ENCODE measurements around the gene ASAP2. TPM values are rescaled to one million over a fixed set of nuclear protein-coding genes. Genes with fewer than 3 reads are reported as not detected.

Gene ASAP2
- total RNA-seq, 1 donor from 2014 or later = 10.0 TPM

DNA sequence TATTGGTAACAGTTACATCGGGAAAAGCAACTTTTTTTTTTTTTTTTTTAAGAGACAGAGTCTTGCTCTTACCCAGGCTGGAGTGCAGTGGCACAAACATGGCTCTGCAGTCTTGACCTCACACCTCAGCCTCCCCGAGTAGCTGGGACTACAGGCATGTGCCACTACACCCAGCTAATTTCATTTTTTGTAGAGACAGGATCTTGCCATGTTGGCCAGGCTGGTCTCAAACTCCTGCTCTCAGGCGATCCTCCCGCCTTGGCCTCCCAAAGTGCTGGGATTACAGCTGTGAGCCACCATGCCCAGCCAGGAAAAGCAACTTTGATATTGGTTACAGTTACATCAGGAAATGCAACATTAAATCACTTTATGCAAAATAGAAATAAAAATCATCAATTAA is 212.1 kb downstream of the ASAP2 start:
- Histone ChIP-seq H3K36me3 (peaks cover 27% of the 10 kb centered on the region), H3K4me1 (peaks cover 48% of the 10 kb centered on the region), H3K27me3 (ENCODE audit: low read depth) (no peaks in the 10 kb centered on the region), H3K27ac (replicated peaks) (no peak overlapping the region), H3K4me3 (no peak overlapping the region), H3K9me3 (replicated peaks) (no peaks in the 10 kb centered on the region)
- intact Hi-C loops (cut with micrococcal nuclease) = no loop called here
- TF ChIP-seq, protein P1, sequence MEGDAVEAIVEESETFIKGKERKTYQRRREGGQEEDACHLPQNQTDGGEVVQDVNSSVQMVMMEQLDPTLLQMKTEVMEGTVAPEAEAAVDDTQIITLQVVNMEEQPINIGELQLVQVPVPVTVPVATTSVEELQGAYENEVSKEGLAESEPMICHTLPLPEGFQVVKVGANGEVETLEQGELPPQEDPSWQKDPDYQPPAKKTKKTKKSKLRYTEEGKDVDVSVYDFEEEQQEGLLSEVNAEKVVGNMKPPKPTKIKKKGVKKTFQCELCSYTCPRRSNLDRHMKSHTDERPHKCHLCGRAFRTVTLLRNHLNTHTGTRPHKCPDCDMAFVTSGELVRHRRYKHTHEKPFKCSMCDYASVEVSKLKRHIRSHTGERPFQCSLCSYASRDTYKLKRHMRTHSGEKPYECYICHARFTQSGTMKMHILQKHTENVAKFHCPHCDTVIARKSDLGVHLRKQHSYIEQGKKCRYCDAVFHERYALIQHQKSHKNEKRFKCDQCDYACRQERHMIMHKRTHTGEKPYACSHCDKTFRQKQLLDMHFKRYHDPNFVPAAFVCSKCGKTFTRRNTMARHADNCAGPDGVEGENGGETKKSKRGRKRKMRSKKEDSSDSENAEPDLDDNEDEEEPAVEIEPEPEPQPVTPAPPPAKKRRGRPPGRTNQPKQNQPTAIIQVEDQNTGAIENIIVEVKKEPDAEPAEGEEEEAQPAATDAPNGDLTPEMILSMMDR (IDR thresholded peaks at IDR 0.05; ENCODE audit: borderline replicate concordance) = no peak
- no peak for DNase-seq

DNA sequence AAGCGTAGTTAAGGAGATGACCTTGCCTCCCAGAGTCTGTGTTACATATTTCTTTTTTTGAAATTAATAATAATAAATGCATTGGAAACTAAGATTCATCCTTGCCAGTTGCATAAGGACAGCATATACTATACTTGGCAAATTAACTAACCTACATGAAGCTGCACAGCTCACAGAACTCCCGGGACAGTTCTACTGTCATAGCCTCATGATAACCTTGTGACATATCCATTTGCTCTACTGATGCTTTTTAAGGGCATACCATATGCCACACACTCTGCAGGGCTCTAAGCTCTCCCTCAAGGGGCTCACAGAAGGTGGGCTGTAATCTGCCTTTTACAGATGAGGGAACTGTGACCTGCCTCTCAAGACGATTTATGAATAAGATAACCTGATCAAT is 212.9 kb downstream of the ASAP2 start:
- intact Hi-C loops (cut with micrococcal nuclease) = no loop called here
- Histone ChIP-seq H3K27me3 (ENCODE audit: low read depth) (no peaks in the 10 kb centered on the region), H3K9me3 (replicated peaks) (no peaks in the 10 kb centered on the region), H3K4me1 (peaks cover 56% of the 10 kb centered on the region), H3K36me3 (peaks cover 24% of the 10 kb centered on the region), H3K4me3 (no peak overlapping the region), H3K27ac (replicated peaks) (no peak overlapping the region)
- DNase-seq = no peak
- TF ChIP-seq, protein P1 (IDR thresholded peaks at IDR 0.05; ENCODE audit: borderline replicate concordance) = no peak

DNA sequence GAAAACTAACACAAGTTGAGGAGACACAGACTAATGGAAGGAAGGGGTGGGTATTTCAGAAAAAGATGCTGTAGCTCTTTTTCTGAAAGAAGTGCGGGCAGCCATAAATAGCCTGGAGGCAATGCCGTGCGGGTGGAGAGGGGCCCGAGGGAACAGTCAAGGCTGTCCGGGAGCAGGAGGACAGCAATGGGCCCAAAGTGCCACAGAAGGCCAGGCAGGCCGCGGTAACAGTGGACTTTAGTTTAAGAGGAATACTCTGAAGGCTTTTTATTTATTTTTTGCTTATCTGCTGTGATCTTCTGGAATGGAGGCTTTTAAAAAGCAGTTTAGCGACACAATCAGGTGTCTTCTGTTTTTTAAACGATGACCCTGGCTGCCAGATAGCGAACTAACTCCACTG is 213.9 kb downstream of the ASAP2 start:
- Histone ChIP-seq H3K4me3 (peak overlapping the region; percentile 18), H3K36me3 (peaks cover 24% of the 10 kb centered on the region), H3K4me1 (peaks cover 62% of the 10 kb centered on the region), H3K9me3 (replicated peaks) (no peaks in the 10 kb centered on the region), H3K27ac (replicated peaks) (no peak overlapping the region), H3K27me3 (ENCODE audit: low read depth) (no peaks in the 10 kb centered on the region)
- DNase-seq = no peak
- TF ChIP-seq, protein P1 (IDR thresholded peaks at IDR 0.05; ENCODE audit: borderline replicate concordance) = no peak
- intact Hi-C loops (cut with micrococcal nuclease) = no loop called here

DNA sequence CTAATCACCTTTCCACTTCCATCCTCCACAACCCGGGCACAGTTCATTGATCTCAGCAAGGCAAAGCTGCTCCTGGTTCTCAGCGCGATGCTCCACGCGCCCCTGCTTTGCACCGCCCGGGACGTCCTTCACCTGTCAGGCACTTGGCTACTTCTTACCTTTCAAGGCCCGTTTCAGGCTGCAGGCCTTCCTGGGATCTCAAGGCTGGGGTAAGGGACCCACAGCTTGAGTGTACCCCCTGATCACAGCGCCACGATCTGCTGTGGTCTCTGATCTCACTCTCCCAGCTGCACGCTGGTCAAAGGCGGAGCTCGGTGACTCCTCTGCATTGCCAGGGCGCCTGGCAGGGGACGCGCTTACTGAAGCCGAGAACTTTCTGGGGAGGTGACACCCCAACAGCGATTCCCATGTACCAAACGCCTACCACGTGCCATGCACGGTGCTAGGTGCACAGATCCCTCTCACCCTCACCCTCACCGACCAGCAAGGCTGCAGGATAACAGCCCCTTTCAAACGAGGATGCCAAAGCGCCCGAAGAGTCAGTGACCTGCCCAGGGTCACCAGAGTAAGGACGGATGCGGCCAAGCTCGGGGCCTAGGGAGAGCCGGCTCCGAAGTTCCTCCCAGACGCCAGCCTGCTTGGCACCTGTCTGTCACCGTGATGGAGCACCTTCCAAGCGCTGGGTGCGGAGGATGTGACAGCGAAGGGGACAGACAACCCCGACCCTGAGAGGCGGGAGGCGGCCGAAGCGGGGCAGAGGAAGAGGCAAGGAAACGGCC is 215.9 kb downstream of the ASAP2 start:
- peak overlapping the region; percentile 98 for H3K4me3 ChIP-seq
- intact Hi-C loops (cut with micrococcal nuclease) = no loop called here
- H3K4me1 ChIP-seq = peaks cover 58% of the 10 kb centered on the region
- no peaks in the 10 kb centered on the region for H3K9me3 ChIP-seq (replicated peaks)
- TF ChIP-seq, protein P1 (IDR thresholded peaks at IDR 0.05; ENCODE audit: borderline replicate concordance) = no peak
- peak overlapping the region; percentile 97 for H3K27ac ChIP-seq (replicated peaks)
- DNase-seq = peak; percentile 39
- H3K27me3 ChIP-seq (ENCODE audit: low read depth) = no peaks in the 10 kb centered on the region
- peaks cover 9% of the 10 kb centered on the region for H3K36me3 ChIP-seq

DNA sequence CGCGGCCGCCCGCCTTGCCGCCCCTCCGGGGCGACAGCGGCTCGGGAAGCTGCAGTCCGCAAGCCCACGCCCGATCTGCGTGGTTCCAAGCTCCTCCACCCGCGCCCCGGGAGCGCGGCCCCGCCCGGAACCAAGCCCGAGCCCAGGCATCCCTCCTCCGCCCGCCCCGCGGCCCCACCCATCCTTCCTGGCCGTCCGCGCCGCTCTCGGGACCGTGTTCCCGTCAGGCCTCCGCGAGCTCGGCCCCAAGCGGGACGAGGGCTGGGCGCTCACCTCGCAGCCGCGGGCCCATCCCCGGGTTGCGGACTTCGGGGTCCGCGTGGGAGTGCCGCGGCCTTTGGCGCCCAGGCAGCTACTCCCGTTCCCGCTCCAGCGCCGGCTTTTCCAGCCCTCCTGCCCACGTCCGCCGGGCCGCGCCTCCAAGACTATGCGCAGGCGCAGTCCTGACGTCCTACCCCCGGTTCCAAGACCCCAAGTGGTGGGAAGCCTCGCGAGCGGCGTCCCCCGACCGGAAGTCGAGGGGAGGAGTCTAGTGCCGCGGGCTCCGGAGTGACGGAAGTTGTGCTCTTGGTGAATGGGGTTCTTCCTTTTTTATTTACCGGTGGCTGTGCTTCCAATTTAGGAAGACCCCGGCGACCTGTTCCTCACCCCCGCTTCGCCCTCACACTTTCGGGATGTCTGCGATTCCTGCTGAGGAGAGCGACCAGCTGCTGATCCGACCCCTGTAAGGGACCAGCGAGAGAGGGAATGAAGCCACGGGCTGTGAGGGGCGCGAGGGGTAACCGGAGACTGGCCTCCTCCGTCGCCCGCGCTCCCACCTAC is 216.7 kb downstream of the ASAP2 start, which contains the start of the genes CPSF3 and ITGB1BP1:
Gene CPSF3 (plus strand): TSS at position 555 of the 822 bp plus-strand sequence. CDS start 120 bp downstream, at position 675.
Gene ITGB1BP1 (minus strand): TSS at position 429 of the 822 bp plus-strand sequence. CDS start 4,831 bp downstream, outside the sequence.
- TF ChIP-seq, protein P1 (IDR thresholded peaks at IDR 0.05; ENCODE audit: borderline replicate concordance) = peak; percentile 37
- Histone ChIP-seq H3K9me3 (replicated peaks) (no peaks in the 10 kb centered on the region), H3K27ac (replicated peaks) (peak within 1 kb of the TSS; percentile 97), H3K4me1 (peaks cover 58% of the 10 kb centered on the region), H3K4me3 (peak within 1 kb of the TSS; percentile 98), H3K36me3 (peaks cover 3% of the 10 kb centered on the region), H3K27me3 (ENCODE audit: low read depth) (no peaks in the 10 kb centered on the region)
- intact Hi-C loops (cut with micrococcal nuclease) = no loop called here
- DNase-seq = peak; percentile 98
